Adrenal gland (tissue), 5 donors: Measurements from ENCODE around the gene MAFF.

ENCODE experiments used
- CTCF ChIP-seq, 6 experiments: fragments of 450-650 bp in 4 of 6; fragments of 200-600 bp in 2 of 6; sonication (generic) in 1 of 6; IDR thresholded peaks; 1 replicate in 5 of 6; 2 replicates in 1 of 6; pipeline versions ENCODE4 v1.5.1 to v1.8.0; 2016 to 2021; ENCODE audit warnings: antibody characterized with exemption in 6 of 6, mild to moderate bottlenecking in 2 of 6, moderate library complexity in 1 of 6
- POLR2A ChIP-seq, 2 donors: fragments of 450-650 bp; IDR thresholded peaks; one replicate each; pipeline ENCODE4 v1.6.1; 2017; ENCODE audit warnings: antibody characterized with exemption in 2 of 2, mild to moderate bottlenecking in 2 of 2, moderate library complexity in 1 of 2
- donor health status: DM: no; HTN: no; CAD: no.

GRCh38 chr22:38220163-38220562, 18.4 kb downstream of the MAFF start:
- no peak for TF ChIP-seq CTCF (IDR thresholded peaks at IDR 0.05)
- TF ChIP-seq POLR2A (IDR thresholded peaks at IDR 0.05): no peak
